HG03565 (cell line): Measurements from ENCODE around the gene AFAP1.

Source experiments
- ATAC-seq: cut with Tn5 transposase; IDR thresholded peaks from one replicate; pipeline ENCODE4 v1.9.1; 2021; ENCODE audit warnings: mild to moderate bottlenecking, moderate library complexity; ENCODE audit not compliant: unreplicated experiment

The AFAP1 gene

DNA sequence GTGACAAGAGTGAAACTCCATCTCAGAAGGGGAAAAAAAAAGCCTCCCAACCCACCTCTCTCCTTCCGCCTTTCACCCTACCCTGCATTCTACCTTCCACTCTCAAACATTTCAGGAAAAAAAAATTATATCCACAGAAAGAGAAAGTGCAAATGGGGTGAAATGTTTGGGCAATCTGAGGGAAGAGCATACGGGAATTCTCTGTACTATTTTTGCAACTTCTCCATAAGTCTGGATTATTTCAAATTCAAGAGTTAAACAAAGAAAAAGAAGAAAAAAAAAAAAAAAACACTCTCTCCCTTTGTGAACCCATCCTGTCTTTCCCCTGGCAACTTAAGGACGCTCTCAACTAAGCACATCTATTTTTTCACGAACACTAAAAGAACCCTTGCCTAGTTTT, 41.3 kb downstream of the AFAP1 start:
- ATAC-seq = no peak

DNA sequence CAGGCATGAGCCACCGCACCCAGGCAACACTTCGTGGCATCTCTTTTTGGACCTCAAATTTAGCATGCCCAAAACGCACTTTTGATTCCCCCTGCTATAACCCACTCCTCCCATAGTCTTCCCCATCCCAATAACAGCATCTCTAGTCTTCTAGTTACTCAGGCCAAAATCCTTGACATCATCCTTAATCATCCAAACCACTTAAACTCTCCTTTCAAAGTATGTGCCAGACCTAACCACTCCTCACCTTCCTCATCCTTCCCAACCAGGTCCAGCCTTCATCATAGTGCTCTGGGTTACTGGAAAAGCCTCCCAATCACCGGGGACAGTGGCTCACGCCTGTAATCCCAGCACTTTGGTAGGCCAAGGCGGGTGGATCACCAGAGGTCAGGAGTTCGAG, 41.9 kb downstream of the AFAP1 start:
- ATAC-seq = no peak

DNA sequence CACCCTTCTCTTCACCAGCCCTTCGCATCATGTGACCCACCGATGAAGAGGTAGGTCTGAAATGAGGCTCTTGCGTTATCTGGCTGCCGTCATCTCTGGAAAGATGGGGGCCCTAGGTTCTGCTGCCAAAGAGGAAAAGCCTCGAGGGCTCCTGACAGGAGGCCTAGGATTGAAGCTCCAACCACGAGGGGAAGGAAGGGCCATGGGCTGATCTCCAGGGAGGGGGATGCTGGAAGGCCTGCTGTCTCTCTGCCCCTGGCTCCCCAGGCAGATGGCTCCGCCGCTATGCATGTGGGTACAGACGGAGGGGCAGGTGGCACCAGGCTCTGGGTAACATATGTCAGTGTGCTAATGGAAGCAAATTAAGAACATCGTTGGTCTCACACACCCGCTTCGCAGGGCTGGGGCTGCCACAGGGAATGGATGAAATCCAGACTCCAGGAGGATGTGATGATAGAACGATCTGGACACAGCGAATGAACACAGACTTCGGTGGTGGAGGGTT, 44.9 kb downstream of the AFAP1 start:
- ATAC-seq = no peak

DNA sequence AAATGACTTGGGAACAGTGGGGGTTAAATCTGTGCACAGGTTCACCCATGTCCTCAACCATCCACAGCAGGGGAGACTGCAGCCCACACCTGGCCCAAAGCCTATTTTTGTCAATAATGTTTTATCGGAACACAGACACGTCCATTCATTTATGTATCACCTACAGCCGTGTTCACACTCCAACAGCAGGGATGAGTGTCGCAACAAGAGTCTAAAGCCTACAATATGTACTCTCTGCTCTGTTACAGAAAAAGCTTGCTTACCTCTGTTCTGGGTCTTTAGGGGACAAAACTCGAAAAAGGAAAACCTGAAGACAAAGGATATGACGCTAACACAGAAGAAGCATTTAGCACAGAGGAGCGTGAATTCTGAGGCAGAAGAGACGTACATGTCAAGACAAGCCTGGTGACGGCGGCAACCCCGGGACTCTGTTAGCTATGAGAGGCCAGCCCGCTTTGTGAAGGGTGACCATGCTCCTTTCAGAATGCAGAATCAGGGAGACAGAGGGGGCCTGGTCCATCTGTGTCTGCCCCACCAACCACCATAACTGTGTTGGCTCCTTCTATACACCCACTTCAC, 45.5 kb downstream of the AFAP1 start:
- no peak for ATAC-seq

DNA sequence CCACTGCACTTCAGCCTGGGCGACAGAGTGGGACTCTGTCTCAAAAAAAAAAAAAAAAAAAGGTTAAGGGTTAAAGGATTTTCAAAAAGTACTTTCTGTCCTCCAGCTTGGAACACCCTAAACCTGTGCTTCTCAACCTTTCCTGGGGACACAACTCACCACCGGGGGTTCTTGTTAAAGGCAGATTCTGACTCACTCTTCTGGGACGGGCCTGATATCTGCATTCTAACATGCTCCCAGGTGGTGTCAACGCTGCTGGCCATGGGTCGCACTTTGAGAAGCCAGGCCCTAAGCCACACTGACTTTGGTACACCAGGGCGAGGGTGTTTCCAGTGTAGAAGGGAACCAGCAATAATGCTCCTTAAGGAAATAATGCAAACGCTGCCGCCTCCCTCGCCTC, 46.1 kb downstream of the AFAP1 start:
- no peak for ATAC-seq

DNA sequence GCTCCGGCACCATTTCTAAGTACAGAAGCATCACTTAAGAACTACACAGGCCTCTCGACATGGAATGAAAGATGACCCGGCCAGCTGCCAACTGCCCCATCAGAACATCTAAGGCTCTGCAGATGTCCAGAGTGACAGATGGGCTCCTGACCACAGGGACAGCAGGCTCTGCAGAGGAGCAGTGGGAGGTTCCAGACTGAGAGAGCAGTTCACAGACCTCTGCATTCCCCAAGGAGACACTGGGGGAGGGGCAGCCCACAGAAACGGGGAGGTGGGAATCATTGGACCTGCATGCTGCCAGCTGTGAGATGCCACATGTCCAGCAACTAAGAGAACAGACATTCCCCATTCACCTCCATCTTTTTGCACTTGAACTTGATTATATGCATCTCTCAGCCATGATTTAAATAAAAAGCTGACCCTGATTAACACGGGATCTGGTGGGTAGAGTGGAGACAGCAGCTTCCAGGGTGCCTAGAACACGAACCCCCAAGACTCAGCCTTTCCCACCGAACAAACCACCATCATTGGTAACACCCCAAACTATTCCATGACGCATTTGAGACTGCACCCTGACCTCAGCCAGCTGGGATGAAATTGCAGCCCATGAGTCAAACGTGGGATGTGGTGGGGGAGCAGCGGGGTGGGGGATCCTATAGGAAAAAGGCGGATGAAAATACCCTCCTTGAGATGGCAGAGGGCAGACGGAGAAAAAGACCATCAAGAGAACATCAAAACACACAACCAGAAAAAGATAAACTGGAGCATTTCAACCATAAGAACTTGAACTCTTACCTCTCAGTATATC, 47.2 kb downstream of the AFAP1 start:
- no peak for ATAC-seq

DNA sequence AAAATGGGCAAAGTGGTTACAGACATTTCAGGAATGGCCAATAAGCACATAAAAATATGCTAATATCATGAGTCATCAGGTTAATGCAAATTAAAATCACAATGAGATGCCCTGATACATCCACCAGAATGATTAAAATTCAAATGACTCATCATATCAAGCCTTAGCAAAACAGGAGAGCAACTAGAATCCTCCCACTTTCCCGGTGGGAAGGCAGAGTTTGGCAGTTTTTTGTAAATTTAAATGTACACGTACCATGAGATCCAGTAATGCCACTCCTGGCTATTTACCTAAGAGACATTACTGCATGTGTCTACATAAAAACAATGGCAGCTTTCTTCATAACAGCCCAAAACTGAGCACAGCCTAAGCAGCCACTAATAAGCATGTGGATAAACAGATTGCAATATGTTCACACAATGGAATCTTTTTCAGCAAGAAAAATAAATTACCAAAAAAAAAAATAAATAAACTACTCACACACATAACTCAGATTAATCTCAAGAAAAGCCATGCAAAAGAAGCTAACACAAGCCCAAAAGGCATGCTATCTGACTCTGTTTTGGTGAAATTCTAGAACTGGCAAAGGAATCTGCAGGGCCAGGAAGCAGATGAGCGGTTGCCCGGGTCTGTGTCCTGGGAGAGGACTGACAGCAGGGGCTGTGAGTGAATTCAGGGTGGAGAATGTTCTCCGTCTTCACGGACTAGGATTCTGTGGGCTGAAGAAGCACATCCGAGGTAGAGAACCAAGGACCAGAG, 48.8 kb downstream of the AFAP1 start:
- no peak for ATAC-seq

DNA sequence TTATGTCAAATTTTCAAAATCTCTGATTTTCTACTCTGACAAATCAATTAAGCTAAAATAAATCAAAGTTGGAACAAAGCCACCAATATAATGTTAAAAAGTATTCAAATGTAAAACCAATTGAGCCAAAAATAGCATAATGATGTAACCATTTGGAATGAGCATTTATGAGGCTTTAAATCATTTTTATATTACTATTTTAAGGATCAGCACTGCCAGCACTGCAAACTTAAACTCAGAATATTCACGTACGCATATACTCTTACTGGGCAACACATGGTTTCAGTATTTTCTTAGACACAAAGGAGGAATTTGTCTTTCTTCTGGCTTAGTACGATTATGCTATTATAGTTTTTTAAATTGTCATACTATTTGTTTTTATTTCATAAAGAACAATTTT, 52.2 kb downstream of the AFAP1 start:
- ATAC-seq = no peak

DNA sequence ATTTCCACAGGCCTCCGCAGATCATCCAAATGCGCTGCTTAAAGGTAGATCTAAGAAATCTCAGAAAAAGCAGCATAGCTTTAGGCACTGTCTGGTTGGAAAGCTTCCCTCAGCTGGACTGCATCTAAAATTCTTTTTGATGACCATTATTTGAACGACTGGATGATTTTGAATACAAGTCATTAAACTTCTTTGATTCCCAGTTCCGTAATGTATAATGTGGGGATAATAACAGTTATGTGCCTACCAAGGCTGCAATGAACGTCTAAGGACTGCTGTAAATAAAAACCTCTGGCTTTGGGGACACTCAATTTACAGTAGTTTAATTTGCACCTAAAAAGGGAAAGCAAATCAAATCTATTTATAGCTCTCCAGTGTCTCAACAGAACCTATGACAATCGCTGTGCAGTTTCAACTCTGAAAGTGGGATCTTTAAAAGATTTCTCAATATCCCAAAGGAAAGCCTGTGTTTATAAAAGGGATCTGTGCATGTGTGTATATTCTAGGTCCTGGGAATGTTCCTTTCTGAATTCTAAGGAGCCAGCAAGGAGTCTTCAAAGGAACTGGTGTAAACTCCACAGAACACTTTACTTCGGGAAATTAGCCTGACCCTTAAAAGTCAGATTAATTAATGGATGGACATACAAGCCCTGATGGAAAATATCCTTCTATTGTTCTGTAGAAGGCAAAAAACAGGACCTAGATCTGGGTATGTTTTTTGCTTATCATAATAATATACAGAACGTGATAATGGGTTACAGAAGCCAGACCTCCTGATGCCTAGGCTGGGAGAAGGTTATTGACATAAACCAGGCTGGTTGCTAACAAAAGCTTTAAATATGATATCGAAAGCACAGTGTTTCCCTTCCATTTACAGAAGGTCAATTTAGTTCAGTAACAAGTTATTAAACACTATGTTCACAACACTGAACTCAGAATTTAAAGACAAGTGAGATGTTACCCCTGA, 53.4 kb downstream of the AFAP1 start:
- ATAC-seq = no peak

DNA sequence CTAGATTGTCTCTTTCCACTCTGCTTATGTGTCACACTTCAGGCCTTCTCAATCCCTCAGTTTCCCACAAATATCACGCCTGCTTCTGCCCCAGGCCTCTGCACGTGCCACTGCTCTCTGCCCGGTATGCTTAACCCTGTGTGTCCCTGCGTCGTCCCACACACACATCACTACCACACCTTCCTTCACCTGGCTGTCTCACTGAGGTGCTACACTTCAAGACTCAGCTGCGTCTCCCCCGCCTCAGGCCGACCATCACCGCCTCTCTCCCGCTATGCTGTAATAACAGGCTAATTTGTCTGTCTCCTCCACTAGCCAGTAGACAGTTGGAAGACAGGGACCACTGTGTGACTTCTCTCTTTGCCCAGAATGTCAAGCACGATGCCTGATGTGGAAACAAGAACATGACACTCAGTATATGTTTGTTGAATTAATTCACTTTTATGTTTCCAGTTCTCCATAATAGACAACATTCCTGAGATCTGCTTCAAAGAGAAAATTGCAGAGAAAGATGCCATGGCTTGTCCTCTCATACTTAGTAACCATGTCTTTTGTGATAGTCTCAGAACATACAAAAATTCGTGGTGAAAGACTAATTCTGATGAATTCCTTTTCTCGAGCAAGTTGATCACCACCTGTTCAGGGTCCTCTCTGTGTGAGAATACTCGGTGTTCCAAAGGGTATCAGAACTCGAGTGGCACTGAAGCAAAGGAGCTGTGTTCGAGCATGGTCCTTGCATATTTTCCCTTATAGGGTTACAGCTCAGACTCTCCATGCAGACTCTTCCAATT, 54.2 kb downstream of the AFAP1 start:
- no peak for ATAC-seq

DNA sequence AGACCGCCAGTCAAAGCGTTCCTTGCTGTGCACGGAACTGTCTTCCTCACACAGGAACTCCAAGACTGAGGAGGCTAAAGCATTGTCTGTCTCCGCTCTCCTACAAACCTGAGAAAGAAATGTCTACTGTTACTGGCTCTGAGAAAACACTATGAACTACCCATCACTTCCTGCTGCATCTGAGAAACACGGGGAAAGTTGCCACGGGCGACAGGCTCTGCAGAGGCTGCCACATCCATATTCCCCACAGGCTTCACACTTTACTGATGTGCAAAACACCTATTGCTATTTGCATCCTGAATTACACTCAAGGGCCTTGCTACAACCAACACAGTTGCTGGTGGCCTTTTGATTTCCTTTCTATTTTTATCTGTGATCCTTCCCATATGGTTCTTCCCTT, 59.0 kb downstream of the AFAP1 start:
- ATAC-seq = no peak

DNA sequence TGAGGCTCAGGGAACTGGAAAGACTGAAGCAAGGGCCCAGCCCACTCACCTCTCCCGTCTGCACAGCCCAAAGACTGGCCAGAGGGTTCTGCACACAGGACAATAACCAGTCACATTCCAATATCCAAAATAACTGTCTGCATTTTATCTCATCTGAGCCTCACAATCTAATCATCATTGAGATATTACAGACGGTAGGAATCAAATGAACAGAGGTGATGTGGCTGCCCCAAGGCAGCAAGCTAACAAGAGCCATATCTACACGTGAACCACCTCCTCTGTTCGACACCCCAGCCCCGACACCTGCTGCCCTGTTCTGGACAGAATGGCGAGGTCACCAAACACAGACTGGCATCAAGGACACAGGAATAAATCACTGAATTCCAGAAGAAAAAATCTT, 60.5 kb downstream of the AFAP1 start:
- no peak for ATAC-seq

DNA sequence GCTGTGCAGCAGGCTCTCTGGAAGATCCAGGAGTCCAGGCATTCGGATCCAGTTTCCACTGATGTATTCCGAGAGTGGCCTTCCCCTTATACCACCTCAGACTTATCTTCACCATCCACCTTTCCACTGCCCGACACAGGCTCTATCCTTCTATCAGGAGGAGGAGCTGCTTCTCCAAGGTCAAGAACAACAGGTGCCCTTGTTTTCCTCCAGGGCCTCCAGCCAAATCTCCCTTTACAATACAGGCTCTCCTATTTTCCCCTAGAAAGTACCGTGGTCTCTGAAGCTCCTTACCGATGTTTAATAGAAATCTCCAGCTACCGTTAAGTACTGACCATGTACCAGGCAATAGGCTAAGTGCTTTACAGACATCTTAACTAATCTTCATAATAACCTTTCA, 61.3 kb downstream of the AFAP1 start:
- no peak for ATAC-seq

DNA sequence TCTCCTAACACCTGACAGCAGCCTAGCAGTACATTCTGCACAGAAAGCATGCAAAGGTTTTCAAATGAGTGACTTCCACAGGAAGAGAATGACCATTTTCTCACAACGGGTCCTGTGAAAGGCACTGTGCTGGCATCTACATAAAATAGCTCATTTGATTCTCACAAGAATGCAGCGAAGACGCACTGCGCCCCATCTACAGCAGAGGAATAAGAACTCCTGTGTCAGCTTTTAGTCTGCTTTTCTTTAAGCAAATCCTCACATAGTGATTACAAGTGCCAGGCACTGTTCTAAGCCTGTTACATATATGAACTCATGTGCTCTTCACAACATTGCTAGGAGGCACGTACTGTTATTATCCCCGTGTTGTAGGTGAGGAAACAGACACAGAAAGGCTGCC, 62.5 kb downstream of the AFAP1 start:
- ATAC-seq = no peak

DNA sequence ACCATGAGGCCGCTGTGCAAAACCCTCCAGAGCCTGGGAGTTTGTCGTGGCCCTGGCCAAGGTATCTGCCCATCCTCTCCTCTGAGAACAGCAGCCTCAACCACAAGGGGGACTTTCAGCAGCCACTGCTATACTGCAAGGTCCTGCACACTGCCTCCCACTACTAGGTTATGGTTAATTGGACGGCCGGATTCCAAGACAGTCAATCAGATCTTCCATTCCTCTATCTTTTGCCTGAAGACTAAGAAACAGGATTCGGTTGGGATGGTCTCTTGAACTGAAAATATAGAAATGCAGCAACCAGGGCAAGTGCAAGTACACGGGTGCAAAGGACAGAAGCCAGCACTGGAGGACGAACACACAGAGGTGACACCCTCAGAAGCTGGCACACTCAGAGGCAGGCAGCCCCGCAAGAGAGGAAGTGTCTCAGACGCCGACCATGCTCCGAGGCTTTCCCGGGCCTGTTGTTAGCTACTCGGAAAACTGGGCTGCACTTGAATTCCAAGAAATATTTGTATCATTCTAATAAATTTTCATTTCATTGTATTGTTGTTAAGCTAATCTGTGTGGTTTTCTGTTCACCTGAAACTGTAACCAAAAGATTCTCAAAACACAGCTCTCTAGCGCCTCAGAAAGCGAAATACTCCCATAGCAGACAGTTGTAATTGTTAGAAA, 63.3 kb downstream of the AFAP1 start:
- ATAC-seq = no peak

DNA sequence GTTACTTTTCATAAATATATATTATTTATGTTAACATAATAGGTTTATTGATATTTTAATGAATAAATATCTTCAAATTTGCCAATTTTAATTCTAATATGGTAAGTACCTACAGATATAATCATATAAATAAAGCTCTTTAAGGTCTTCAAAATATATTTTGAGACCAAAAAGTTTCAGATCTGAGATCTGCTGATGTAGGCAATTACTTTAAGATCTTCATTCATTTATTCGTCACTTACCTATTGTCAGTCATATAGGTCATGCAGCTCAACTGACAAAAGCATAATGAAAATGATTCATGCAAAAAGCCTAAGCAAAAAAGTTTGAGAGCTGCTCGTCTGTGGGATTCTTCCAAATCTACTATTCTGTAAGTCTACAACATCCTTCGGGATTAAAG, 64.8 kb downstream of the AFAP1 start:
- no peak for ATAC-seq

DNA sequence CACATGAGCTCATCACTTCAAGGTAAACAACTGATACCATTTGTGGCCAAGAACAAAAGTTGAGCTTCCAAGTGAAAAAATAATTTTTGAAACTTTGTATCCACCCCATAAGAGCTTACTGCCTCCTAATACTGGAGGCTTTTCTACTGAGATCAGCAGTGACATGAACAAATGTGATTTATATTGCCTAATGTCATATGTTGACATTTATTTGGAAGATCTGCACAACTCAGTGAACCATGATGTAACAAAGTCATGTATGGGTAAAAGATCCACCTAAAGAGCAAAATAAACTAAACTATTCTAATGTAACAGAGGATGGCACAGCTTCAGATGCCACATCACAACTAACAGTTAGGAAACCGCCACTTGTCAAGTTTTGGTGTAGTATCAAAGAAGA, 65.8 kb downstream of the AFAP1 start:
- ATAC-seq = no peak

DNA sequence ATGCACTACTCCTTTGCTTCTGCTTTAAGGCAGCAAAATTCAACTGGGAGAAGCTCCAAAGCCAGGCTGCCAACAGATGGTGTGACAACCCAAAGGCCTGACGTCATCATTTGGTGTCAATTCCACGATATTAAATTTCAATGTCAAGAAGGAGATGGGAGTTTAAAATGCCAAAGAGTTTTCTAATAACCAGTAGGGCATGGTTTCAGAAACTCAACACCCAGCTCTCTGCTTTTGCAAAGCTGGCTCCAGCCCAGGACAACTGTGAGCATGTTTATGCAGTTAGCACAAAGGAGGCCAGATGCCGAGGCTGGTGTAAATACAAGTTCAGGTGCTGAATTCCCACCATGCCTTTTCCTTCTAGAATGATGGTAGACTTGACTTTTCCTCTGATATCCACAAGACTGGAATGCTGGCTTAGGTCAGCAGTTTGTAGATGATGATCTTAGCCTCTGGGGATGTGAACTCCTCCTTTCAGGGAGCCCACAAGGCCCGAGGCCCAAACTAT, 67.3 kb downstream of the AFAP1 start:
- ATAC-seq = no peak

DNA sequence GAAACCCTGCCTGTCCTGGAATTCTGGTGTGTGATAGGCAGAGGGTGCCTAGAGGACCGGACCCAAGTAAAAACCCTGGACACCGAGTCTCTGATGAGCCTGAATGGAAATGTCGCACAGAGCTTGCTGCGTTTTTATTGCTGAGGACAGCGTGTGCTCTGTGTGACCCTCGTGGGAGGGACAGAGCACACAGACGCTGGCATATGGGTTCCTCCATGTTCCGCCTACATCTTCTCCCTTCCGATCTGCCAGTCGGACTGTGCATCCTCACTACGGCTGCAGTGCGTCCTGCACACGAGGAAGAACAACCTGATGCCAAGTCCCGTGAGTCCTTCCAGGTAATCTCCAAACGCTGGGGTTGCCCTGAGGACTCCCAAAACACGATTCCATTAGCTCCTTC, 68.3 kb downstream of the AFAP1 start:
- ATAC-seq = no peak
